HG02588 (cell line): ENCODE results near the gene TSEN15.

ENCODE experiments used
- ATAC-seq: cut with Tn5 transposase; IDR thresholded peaks from one replicate; pipeline ENCODE4 v1.9.1; 2021; ENCODE audit warnings: mild to moderate bottlenecking, moderate library complexity; ENCODE audit not compliant: unreplicated experiment

Gene TSEN15

GRCh38 chr1:184051485-184052193 lies at the start of gene TSEN15:
Gene TSEN15, plus strand, starts transcription at chr1:184051730. Its CDS starts 26 bp downstream, at chr1:184051756.
- peak; percentile 97 for ATAC-seq

- no peak for ATAC-seq
Observed at GRCh38 chr1:184002071-184002470, 49.5 kb upstream of the TSEN15 start.

DNA sequence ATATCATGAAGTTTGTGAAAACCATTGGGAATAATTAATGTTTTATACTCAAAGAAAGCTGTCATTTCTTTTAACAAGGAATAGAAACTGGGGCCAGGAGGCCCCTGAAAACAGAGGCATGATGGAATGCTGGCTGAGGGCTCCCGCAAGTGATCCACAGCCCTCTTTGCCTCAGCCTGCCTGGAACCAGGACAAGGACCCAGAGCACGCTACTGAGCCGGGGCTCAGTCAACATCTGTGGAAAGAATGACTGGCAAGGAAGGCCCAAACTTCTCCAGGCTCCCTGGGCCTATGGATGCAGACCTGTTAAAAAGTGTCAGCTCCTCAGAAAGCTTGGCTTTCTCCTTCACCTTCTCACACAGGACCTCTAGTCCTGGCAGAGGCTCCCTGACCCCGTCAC lies 46.6 kb upstream of the TSEN15 start:
- ATAC-seq, result no peak

GRCh38 chr1:184005506-184005905 lies 46.0 kb upstream of the TSEN15 start:
- no peak for ATAC-seq

DNA sequence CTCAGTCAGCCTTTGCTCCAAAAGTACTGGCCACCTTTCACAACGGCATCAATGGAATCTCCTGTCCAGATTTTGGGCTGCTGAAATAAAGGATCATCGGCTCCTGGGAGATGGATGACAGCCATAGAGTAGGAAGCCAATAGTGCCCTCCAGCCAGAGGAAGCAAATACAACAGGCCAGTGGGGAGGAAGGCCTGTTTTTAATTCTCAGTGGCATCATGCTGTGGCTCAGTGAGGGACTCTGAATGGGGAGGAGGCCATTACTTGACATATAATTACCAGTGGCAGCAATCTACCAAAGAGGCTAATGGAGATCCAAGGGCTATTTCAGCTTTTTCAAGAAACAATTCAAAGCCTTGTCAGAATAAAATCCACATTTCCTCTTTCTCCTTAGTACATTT lies 40.7 kb upstream of the TSEN15 start:
- no peak for ATAC-seq

- no peak for ATAC-seq
Observed at GRCh38 chr1:184012187-184012586, 39.3 kb upstream of the TSEN15 start.

DNA sequence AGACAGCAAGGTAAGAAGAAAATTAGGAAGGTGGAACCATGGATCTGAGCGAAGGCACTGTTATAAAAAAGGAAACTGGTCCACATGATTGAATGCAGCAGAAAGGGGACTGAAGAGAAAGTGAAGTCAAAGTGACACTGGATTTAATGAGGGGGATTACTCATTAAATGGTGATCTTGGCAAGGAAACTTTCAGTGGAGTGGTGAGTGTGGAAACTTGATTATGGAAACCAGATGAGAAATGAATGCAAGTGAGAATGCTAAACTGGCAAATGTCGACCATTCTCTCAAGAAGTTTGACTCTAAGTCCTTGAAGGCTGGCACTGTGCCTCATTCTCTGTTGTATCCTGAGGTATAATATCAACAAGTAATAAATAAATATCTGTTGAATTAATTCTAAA lies 37.3 kb upstream of the TSEN15 start:
- ATAC-seq, result no peak

- ATAC-seq, result no peak
Observed at GRCh38 chr1:184016169-184016568, 35.4 kb upstream of the TSEN15 start.

DNA sequence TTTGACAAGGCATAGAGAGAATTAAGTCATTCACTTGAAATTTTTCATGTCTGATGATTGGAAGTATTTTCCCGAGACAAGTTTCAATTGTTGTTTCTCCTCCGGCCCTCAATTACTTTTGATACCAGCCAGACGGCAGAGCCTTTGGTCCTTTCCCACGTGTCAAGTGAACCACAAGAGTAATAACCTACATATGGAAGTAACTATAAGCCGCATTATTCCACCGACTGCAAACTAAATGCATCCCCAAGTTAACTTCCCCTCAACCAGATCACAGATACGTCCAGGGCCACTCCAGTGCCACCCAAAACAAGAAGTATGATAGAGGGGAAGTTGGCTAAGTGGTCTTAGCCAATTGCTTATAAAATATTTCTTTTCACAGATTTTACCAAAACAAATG lies 34.2 kb upstream of the TSEN15 start:
- no peak for ATAC-seq

- no peak for ATAC-seq
Observed at GRCh38 chr1:184018622-184019021, 32.9 kb upstream of the TSEN15 start.

- no peak for ATAC-seq
Observed at GRCh38 chr1:184019069-184019468, 32.5 kb upstream of the TSEN15 start.

DNA sequence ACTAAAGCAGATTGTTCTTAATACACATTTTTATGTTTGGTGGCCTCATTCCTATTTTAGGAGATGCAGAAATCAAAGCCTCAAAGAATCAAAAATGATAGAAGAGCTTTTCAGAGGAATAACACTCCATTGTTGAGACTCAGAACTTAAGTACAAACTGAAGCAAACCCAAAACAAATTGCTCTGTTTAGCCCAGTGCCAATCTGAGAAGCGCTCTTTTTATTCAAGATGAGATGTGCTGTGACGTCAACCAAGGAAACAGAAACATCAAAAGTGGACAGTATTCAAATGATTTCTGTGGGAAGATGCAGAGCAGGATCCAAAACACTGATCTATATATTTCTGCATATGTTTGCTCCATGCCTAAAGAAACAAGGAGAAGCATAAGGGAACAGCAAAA lies 32.0 kb upstream of the TSEN15 start:
- ATAC-seq, result no peak

DNA sequence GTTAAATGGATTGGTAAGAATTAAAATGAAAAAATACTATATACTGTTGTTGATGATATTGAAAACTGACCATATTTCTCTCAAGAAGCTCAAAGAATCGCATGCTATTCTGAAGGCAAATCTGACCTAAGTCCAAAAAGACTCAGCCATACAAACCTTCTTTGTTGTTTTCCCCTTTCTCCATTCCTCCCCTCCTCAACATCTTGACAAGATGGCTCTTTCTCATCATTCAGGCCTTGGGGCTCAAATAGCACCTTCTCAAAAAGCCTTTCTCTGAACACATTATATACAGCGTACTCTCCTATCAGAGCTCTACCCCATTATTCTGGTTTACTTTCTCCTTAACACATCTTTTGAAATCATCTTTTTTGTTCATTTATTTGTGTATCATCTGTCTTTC lies 31.2 kb upstream of the TSEN15 start:
- no peak for ATAC-seq

GRCh38 chr1:184020855-184021254 lies 30.7 kb upstream of the TSEN15 start:
- no peak for ATAC-seq

DNA sequence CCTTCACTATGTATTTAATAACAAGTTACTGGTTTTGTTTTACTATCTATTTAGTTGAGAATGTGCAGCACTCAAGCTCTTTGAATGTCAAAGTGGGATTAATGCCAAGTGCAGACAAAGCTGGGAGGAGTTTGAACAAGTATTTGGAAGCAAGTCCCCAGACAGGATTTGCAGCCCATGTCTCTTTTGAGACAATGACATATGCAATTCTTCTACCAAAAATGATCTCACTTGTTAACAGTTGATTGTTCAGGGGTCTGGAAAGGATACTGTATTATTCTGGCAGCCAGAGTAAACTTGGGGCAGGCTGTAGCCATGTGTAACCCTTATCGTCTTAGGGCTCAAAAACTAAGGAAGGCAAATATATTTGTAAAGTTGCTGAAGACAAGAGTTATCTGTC lies 29.8 kb upstream of the TSEN15 start:
- ATAC-seq, result no peak

- ATAC-seq, result no peak
Observed at GRCh38 chr1:184022668-184023067, 28.9 kb upstream of the TSEN15 start.

GRCh38 chr1:184023171-184023570 lies 28.4 kb upstream of the TSEN15 start:
- ATAC-seq, result no peak

GRCh38 chr1:184025242-184025675 lies 26.3 kb upstream of the TSEN15 start:
- ATAC-seq, result no peak

- ATAC-seq, result no peak
Observed at GRCh38 chr1:184027826-184028695, 23.5 kb upstream of the TSEN15 start.

DNA sequence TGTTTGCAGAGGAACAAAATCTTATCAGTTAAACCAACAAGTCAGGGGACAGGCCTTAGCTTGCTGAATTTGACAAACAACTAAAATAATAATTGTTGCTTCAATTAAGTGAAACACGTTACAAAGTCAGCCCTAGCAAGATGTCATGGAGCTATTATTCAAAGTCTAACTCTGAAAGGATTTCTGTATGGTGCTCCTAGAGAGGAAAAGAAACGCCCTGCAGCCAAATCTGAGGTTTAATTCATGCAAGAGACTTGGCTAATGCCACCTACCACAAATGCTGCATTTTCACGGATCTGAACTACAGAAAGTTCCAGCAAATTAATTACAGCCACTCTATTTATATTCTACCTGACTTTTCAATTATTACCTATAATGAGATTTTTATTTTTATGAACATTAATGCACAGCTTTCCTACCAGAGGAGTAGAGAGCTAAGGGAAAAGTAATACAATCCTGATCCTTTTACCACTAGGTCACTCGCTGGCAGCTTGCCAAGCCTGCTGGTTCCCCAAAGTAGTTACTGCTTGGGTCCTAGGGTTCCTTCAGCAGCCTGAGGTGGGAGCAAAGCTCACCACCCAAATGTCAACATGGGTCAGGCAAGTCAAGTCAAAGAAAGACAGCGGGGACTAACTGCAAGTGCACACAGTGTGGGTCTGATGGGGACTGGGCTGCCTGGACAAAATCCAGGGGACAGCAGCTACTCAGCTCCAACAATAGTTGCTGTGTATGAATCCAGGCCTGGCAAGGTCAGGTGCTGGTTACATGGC lies 22.5 kb upstream of the TSEN15 start:
- ATAC-seq, result no peak

DNA sequence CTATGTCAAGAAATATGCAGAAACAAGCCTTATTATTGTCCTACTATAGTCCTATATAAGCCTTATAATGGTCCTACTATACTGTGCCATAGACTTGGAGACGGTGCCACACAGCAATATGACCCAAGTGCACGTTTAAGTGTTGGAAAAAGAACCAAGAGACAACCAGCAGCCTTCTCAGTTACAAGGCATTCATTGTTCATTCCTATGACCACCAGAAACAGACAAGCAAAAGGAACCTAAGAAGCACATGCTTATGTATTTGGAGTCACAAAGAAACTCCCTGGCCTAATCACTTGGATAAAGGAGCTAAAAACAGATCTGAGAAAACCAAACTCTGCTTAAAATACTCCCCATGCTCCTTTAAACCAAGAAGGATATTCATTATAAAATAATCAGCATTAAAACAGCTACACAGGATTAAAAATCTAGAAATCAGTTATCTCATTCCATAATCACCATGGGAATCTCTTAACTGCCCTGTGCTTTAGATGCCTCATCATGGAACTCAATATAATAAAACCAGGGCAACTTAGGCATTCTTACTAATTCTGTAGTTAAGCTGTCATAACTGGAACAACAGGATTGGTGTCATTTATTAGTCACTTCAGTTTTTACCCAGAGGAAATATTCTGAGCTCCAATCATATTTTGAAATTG lies 21.0 kb upstream of the TSEN15 start:
- no peak for ATAC-seq
